Measurements from ENCODE around the gene ST8SIA5.
A peak's percentile ranks its signal among the peaks of the same experiment; 100 is the strongest.

The ST8SIA5 gene

DNA sequence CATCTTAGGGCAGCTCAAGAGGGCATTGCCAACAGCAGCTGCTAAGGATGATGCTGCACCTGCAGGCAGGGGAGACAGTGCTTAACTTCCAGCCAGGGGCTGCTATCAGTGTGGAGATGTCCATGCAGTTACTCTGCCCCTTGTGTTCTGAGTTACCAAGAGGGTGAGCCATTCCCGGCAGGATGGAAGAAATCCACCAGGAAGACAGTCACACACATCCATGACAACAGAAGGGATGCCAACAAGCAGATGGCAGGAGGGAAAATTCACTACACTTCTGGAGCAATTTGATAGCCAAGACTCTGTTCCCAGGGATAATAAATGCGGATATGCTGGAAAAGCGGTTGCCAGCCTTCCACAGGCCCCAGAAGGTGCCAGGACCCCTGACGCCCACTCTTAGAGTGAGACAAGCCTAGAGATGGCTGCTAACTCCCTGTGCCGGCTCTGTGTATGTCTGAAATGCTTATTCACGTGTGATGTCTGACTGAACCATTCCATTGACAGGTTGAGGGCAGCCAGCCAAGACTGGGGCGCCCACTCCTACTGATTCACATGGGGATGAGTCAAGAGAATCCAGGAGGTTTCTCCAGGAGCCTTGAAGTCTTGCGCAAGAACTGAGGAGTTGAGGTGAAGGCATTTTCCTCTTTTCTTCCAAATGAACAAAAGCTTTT is 124.3 kb downstream of the ST8SIA5 start:
- DNase-seq (ENCODE audit: low read depth) = peak; percentile 2
- no peak for TF ChIP-seq CTCF (conservative IDR thresholded peaks at IDR 0.05; ENCODE audit: low read length)
- H3K4me3 ChIP-seq (ENCODE audit: low read length) = no peak overlapping the region

DNA sequence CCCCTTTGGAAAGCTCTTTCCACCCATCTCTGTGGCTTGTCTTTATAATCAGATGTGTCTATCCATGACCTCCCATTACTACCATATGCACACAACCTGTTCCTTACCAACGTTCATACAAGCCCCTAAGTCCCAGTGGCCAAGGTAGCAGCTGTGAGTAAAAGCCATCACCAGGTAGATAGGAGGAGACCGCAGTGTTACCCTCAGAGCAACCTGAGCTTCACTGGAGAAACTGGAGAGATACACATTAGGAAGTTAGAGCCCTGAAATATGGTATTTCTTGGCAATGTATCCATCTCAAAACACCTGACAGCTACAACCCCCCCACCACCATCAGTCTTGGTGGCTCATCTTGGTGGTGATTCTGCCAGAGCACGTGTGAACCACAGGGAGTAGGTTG is 125.9 kb downstream of the ST8SIA5 start:
- DNase-seq (ENCODE audit: low read depth) = no peak
- TF ChIP-seq CTCF (conservative IDR thresholded peaks at IDR 0.05; ENCODE audit: low read length) = no peak
- H3K4me3 ChIP-seq (ENCODE audit: low read length) = no peak overlapping the region

DNA sequence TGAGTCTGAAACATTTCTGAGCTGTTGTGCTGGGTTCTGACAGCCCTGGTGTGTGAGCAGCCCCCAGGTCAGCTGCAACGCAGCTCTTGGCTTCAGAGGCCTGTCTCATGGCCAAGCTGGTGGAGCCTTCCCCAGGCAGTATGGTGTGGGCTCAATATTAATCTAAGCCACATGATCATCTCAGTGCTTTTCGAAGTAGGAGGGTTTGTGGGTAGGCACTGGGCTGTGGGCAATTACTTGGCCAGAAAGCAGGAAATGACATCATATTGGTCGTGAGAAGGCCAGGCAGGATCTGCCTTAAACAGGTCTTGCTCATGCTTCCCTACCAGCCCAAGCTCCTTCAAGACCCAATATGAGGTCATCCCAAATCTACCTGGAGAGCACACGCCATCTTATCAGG is 126.7 kb downstream of the ST8SIA5 start:
- peak; percentile 17 for DNase-seq (ENCODE audit: low read depth)
- no peak overlapping the region for H3K4me3 ChIP-seq (ENCODE audit: low read length)
- no peak for TF ChIP-seq CTCF (conservative IDR thresholded peaks at IDR 0.05; ENCODE audit: low read length)

GRCh38 chr18:46629361-46629760 is 127.5 kb downstream of the ST8SIA5 start:
- no peak overlapping the region for H3K4me3 ChIP-seq (ENCODE audit: low read length)
- no peak for DNase-seq (ENCODE audit: low read depth)
- TF ChIP-seq CTCF (conservative IDR thresholded peaks at IDR 0.05; ENCODE audit: low read length) = no peak

DNA sequence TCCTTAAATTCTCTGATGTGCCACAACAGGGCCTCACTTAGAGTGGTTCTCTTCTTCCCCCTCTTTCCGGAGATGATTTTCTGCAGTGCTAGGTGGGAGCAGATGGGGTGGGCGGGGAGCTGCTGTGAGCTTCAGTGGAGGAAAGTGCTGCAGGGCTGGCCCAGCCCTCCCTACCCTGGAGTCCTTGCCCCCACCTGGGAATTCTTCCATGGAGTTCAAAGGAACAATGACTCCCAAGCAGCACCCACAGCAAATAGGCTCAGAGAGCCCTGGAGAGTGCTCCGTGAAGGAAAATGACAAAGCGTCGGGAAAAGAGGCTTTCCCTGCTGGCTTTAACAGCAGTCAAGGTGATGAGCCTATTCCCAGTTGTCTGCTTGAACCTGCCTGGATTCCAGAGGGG is 128.6 kb downstream of the ST8SIA5 start:
- no peak for TF ChIP-seq CTCF (conservative IDR thresholded peaks at IDR 0.05; ENCODE audit: low read length)
- no peak overlapping the region for H3K4me3 ChIP-seq (ENCODE audit: low read length)
- DNase-seq (ENCODE audit: low read depth) = no peak

GRCh38 chr18:46627136-46627535 is 129.7 kb downstream of the ST8SIA5 start:
- TF ChIP-seq CTCF (conservative IDR thresholded peaks at IDR 0.05; ENCODE audit: low read length) = no peak
- no peak overlapping the region for H3K4me3 ChIP-seq (ENCODE audit: low read length)
- DNase-seq (ENCODE audit: low read depth) = no peak

DNA sequence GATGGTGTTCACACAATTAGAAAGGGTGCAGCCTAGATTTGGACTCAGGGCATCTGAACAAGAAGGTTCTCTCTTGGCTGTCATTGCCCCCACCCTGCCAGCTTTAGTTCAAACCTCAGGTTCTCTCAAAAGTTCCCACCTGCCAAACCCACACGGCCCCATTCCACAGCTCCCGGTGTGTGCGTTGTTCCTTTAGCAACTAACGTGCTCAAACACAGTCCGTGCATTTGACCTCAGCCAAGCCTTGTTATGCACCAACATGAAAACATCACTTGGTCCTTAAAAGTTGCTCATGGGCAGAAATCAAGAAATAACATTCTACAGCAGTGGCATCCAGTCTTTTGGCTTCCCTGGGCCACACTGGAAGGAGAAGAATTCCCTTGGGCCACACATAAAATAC is 131.8 kb downstream of the ST8SIA5 start:
- no peak for TF ChIP-seq CTCF (conservative IDR thresholded peaks at IDR 0.05; ENCODE audit: low read length)
- no peak for DNase-seq (ENCODE audit: low read depth)
- no peak overlapping the region for H3K4me3 ChIP-seq (ENCODE audit: low read length)
